ENCODE data around the gene KIN.
"Not testable (repeated sequence)": the region's sequence is repeated elsewhere in the genome, so short reads cannot be mapped to it uniquely, and the experiment has no call there.

KIN gene

GRCh38 chr10:7722927-7723529 lies 64.8 kb downstream of the KIN start:
- no peak for DNase-seq

- no peak for DNase-seq
Observed at GRCh38 chr10:7720478-7720877, 67.3 kb downstream of the KIN start.

- DNase-seq: no peak
Observed at GRCh38 chr10:7718685-7719084, 69.1 kb downstream of the KIN start.

- DNase-seq: no peak
Observed at GRCh38 chr10:7717767-7718166, 70.0 kb downstream of the KIN start.

- no peak for DNase-seq
Observed at GRCh38 chr10:7715515-7715914, 72.3 kb downstream of the KIN start.

- DNase-seq: not testable (repeated sequence)
Observed at GRCh38 chr10:7711075-7711474, 76.7 kb downstream of the KIN start.

- DNase-seq: no peak
Observed at GRCh38 chr10:7710446-7710845, 77.3 kb downstream of the KIN start.

- DNase-seq: no peak
Observed at GRCh38 chr10:7708832-7709231, 79.0 kb downstream of the KIN start.

- DNase-seq: no peak
Observed at GRCh38 chr10:7707858-7708622, 79.8 kb downstream of the KIN start.

GRCh38 chr10:7707102-7707501 lies 80.7 kb downstream of the KIN start:
- DNase-seq: no peak

- DNase-seq: no peak
Observed at GRCh38 chr10:7706534-7707073, 81.2 kb downstream of the KIN start.

- no peak for DNase-seq
Observed at GRCh38 chr10:7705341-7705740, 82.5 kb downstream of the KIN start.

GRCh38 chr10:7704071-7705016 lies 83.4 kb downstream of the KIN start:
- no peak for DNase-seq

- no peak for DNase-seq
Observed at GRCh38 chr10:7703140-7703539, 84.7 kb downstream of the KIN start, which contains the start of gene ITIH2. ITIH2 (plus strand) TSS chr10:7703316; CDS start chr10:7703435, 119 bp downstream.

GRCh38 chr10:7702288-7702812 lies 85.4 kb downstream of the KIN start:
- DNase-seq: no peak

- no peak for DNase-seq
Observed at GRCh38 chr10:7701158-7701742, 86.5 kb downstream of the KIN start.
